Activated CD8-positive, alpha-beta T cell treated with anti-CD3 and anti-CD28 coated beads for 36 hours (primary cell): ENCODE results near the gene TTLL5. TPM values are rescaled to one million over a fixed set of nuclear protein-coding genes. Genes with fewer than 3 reads are reported as not detected.

Experiments
- ATAC-seq: fragments of 200-7000 bp; cut with Tn5 transposase; one replicate; pipeline ENCODE4 v1.10.0; 2021; ENCODE audit warnings: mild to moderate bottlenecking, moderate library complexity
- CTCF ChIA-PET: fragments of 350-600 bp; sonication (Branson Sonifier 250); formaldehyde crosslinking; loops from one replicate; lab custom pipeline; 2021; ENCODE audit warnings: antibody characterized with exemption; lab: Charles Lee
- POLR2A ChIA-PET: fragments of 350-600 bp; sonication (Branson Sonifier 250); formaldehyde crosslinking; loops from one replicate; lab custom pipeline; 2021; ENCODE audit warnings: antibody characterized with exemption; lab: Charles Lee
- DNase-seq: peaks from one replicate; pipeline ENCODE4 v3.0.0-alpha.2; 2020
- H3K27ac Mint-ChIP-seq: one replicate; pipeline ENCODE4 v1.8.0; 2021; ENCODE audit warnings: mild to moderate bottlenecking, mixed read lengths
- H3K27me3 Mint-ChIP-seq: one replicate; pipeline ENCODE4 v1.8.0; 2021; ENCODE audit warnings: mixed read lengths
- H3K36me3 Mint-ChIP-seq: one replicate; pipeline ENCODE4 v1.8.0; 2021; ENCODE audit warnings: low read depth, mixed read lengths
- H3K4me1 Mint-ChIP-seq: one replicate; pipeline ENCODE4 v1.8.0; 2021; ENCODE audit warnings: low read depth, mixed read lengths
- H3K4me3 Mint-ChIP-seq: one replicate; pipeline ENCODE4 v1.8.0; 2021; ENCODE audit warnings: mild to moderate bottlenecking, moderate library complexity, mixed read lengths
- H3K9me3 Mint-ChIP-seq: one replicate; pipeline ENCODE4 v1.8.0; 2021; ENCODE audit warnings: mixed read lengths
- CTCF ChIP-seq: fragments of 200-600 bp; IDR thresholded peaks from one replicate; pipeline ENCODE4 v1.8.0; 2022; ENCODE audit warnings: antibody characterized with exemption, mild to moderate bottlenecking
- intact Hi-C: fragments of 100-400 bp; cut with micrococcal nuclease; formaldehyde crosslinking; loops from one replicate; pipeline ENCODE4 v1.10.0; 2022
- total RNA-seq, 2 experiments: library from RNA; stranded (reverse); gene quantifications; one replicate each; pipeline ENCODE4 v1.2.3, GENCODE V29; 2021

TTLL5 gene
- total RNA-seq, 2 experiments from 2014 or later, result 23.6 to 27.2 TPM

GRCh38 chr14:75866970-75867369 is 205.9 kb downstream of the TTLL5 start:
- Mint-ChIP-seq H3K27me3 (no peaks in the 10 kb centered on the region), H3K4me1 (peaks cover 2% of the 10 kb centered on the region), H3K36me3 (peaks cover 9% of the 10 kb centered on the region), H3K9me3 (no peaks in the 10 kb centered on the region), H3K27ac (no peak overlapping the region), H3K4me3 (no peak overlapping the region)
- no peak for TF ChIP-seq CTCF
- POLR2A ChIA-PET, result no interaction called here
- DNase-seq, result no peak
- CTCF ChIA-PET, result interaction anchor here (1.3 kb wide), 1 partner anchor 158 kb away, joined by 5 read pairs; no protein-coding TSS in a partner anchor
- ATAC-seq, result no peak
- intact Hi-C loops, result no loop called here

GRCh38 chr14:75871181-75871880 is 210.3 kb downstream of the TTLL5 start:
- CTCF ChIA-PET, result no interaction called here
- Mint-ChIP-seq H3K36me3 (peaks cover 17% of the 10 kb centered on the region), H3K27ac (no peak overlapping the region), H3K4me3 (no peak overlapping the region), H3K4me1 (peaks cover 6% of the 10 kb centered on the region), H3K9me3 (no peaks in the 10 kb centered on the region), H3K27me3 (no peaks in the 10 kb centered on the region)
- ATAC-seq (no peak), DNase-seq (no peak)
- intact Hi-C loops, result no loop called here
- TF ChIP-seq CTCF, result no peak
- POLR2A ChIA-PET, result no interaction called here

GRCh38 chr14:75875958-75876357 is 214.9 kb downstream of the TTLL5 start:
- DNase-seq (no peak), ATAC-seq (no peak)
- ChIA-PET POLR2A (no interaction called here), CTCF (interaction anchor here (1.2 kb wide), 1 partner anchor 31 kb away, joined by 4 read pairs; no protein-coding TSS in a partner anchor)
- peaks cover 11% of the 10 kb centered on the region for H3K36me3 Mint-ChIP-seq
- no peaks in the 10 kb centered on the region for H3K9me3 Mint-ChIP-seq
- no peak overlapping the region for H3K4me3 Mint-ChIP-seq
- intact Hi-C loops, result no loop called here
- H3K27ac Mint-ChIP-seq, result no peak overlapping the region
- H3K27me3 Mint-ChIP-seq, result no peaks in the 10 kb centered on the region
- no peak for TF ChIP-seq CTCF
- peaks cover 9% of the 10 kb centered on the region for H3K4me1 Mint-ChIP-seq

GRCh38 chr14:75876530-75876929 is 215.5 kb downstream of the TTLL5 start:
- no peak for ATAC-seq
- intact Hi-C loops, result no loop called here
- H3K4me3 Mint-ChIP-seq, result no peak overlapping the region
- peaks cover 13% of the 10 kb centered on the region for H3K36me3 Mint-ChIP-seq
- TF ChIP-seq CTCF, result no peak
- H3K4me1 Mint-ChIP-seq, result peaks cover 9% of the 10 kb centered on the region
- ChIA-PET POLR2A (no interaction called here), CTCF (interaction anchor here (1.2 kb wide), 1 partner anchor 31 kb away, joined by 4 read pairs; no protein-coding TSS in a partner anchor)
- no peaks in the 10 kb centered on the region for H3K27me3 Mint-ChIP-seq
- no peaks in the 10 kb centered on the region for H3K9me3 Mint-ChIP-seq
- no peak for DNase-seq
- no peak overlapping the region for H3K27ac Mint-ChIP-seq

- TF ChIP-seq CTCF, result no peak
- H3K4me3 Mint-ChIP-seq, result no peak overlapping the region
- ATAC-seq, result no peak
- no peak for DNase-seq
- H3K27ac Mint-ChIP-seq, result no peak overlapping the region
- H3K4me1 Mint-ChIP-seq, result peaks cover 9% of the 10 kb centered on the region
- intact Hi-C loops, result no loop called here
- ChIA-PET POLR2A (no interaction called here), CTCF (interaction anchor here (1.2 kb wide), 1 partner anchor 30 kb away, joined by 4 read pairs; no protein-coding TSS in a partner anchor)
- peaks cover 10% of the 10 kb centered on the region for H3K36me3 Mint-ChIP-seq
- H3K9me3 Mint-ChIP-seq, result no peaks in the 10 kb centered on the region
- no peaks in the 10 kb centered on the region for H3K27me3 Mint-ChIP-seq
These were observed 216.2 kb downstream of the TTLL5 start for GRCh38 chr14:75877292-75877691.
